ENCODE results near the gene GFRA1.

GFRA1 gene

GRCh38 chr10:116098411-116099022 is 174.5 kb downstream of the GFRA1 start:
- DNase-seq, result no peak

- no peak for DNase-seq
Measured at GRCh38 chr10:116097239-116097784, 175.7 kb downstream of the GFRA1 start.

GRCh38 chr10:116096526-116096925 is 176.5 kb downstream of the GFRA1 start:
- no peak for DNase-seq

GRCh38 chr10:116094356-116094755 is 178.7 kb downstream of the GFRA1 start:
- DNase-seq, result no peak

- DNase-seq, result no peak
Measured at GRCh38 chr10:116093031-116093430, 180.0 kb downstream of the GFRA1 start.

- DNase-seq, result no peak
Measured at GRCh38 chr10:116088985-116089384, 184.0 kb downstream of the GFRA1 start.

GRCh38 chr10:116085323-116085722 is 187.7 kb downstream of the GFRA1 start:
- DNase-seq, result no peak

- no peak for DNase-seq
Measured at GRCh38 chr10:116084161-116084560, 188.8 kb downstream of the GFRA1 start.

- DNase-seq, result no peak
Measured at GRCh38 chr10:116083226-116083762, 189.7 kb downstream of the GFRA1 start.

- DNase-seq, result no peak
Measured at GRCh38 chr10:116082762-116083161, 190.2 kb downstream of the GFRA1 start.

- no peak for DNase-seq
Measured at GRCh38 chr10:116082206-116082605, 190.8 kb downstream of the GFRA1 start.

- no peak for DNase-seq
Measured at GRCh38 chr10:116080553-116080952, 192.5 kb downstream of the GFRA1 start.

- DNase-seq, result no peak
Measured at GRCh38 chr10:116079355-116079754, 193.7 kb downstream of the GFRA1 start.

- no peak for DNase-seq
Measured at GRCh38 chr10:116076621-116077020, 196.4 kb downstream of the GFRA1 start.

GRCh38 chr10:116073510-116073909 is 199.5 kb downstream of the GFRA1 start:
- no peak for DNase-seq

GRCh38 chr10:116073001-116073400 is 200.0 kb downstream of the GFRA1 start:
- DNase-seq, result no peak

GRCh38 chr10:116071453-116072148 is 201.4 kb downstream of the GFRA1 start:
- no peak for DNase-seq

GRCh38 chr10:116070743-116071320 is 202.2 kb downstream of the GFRA1 start:
- no peak for DNase-seq

GRCh38 chr10:116069856-116070255 is 203.2 kb downstream of the GFRA1 start:
- no peak for DNase-seq

GRCh38 chr10:116067825-116068224 is 205.2 kb downstream of the GFRA1 start:
- no peak for DNase-seq

- no peak for DNase-seq
Measured at GRCh38 chr10:116063107-116063506, 209.9 kb downstream of the GFRA1 start.

- DNase-seq, result no peak
Measured at GRCh38 chr10:116060864-116061263, 212.1 kb downstream of the GFRA1 start.

- no peak for DNase-seq
Measured at GRCh38 chr10:116059320-116059719, 213.7 kb downstream of the GFRA1 start.

Data from NCI-H1694 treated with DMSO at 0.1 percent for 48 hours (cell line).